Measurements from ENCODE around the gene TENT4A.

Gene TENT4A

GRCh38 chr5:6700685-6701355 is 12.4 kb upstream of the TENT4A start:
- DNase-seq (ENCODE audit: low read depth), result no peak

- no peak for DNase-seq (ENCODE audit: low read depth)
Observed at GRCh38 chr5:6701491-6701890, 11.7 kb upstream of the TENT4A start.

- no peak for DNase-seq (ENCODE audit: low read depth)
Observed at GRCh38 chr5:6702633-6703032, 10.6 kb upstream of the TENT4A start.

GRCh38 chr5:6703806-6704205 is 9.4 kb upstream of the TENT4A start:
- peak; percentile 20 for DNase-seq (ENCODE audit: low read depth)

- DNase-seq (ENCODE audit: low read depth), result peak; percentile 78
Observed at GRCh38 chr5:6704361-6704851, 8.8 kb upstream of the TENT4A start.

GRCh38 chr5:6705088-6705487 is 8.1 kb upstream of the TENT4A start:
- DNase-seq (ENCODE audit: low read depth), result no peak

GRCh38 chr5:6705959-6706358 is 7.3 kb upstream of the TENT4A start:
- no peak for DNase-seq (ENCODE audit: low read depth)

- no peak for DNase-seq (ENCODE audit: low read depth)
Observed at GRCh38 chr5:6707852-6708251, 5.4 kb upstream of the TENT4A start.

- DNase-seq (ENCODE audit: low read depth), result no peak
Observed at GRCh38 chr5:6708814-6709213, 4.4 kb upstream of the TENT4A start.

GRCh38 chr5:6710070-6710469 is 3.2 kb upstream of the TENT4A start:
- DNase-seq (ENCODE audit: low read depth), result no peak

GRCh38 chr5:6710551-6711318 is 2.5 kb upstream of the TENT4A start:
- no peak for DNase-seq (ENCODE audit: low read depth)

- DNase-seq (ENCODE audit: low read depth), result no peak
Observed at GRCh38 chr5:6711409-6712141, 1.7 kb upstream of the TENT4A start.

- DNase-seq (ENCODE audit: low read depth), result peak; percentile 53
Observed at GRCh38 chr5:6712142-6712576, 1.1 kb upstream of the TENT4A start.

GRCh38 chr5:6712577-6713273 is 507 bp upstream of the TENT4A start:
- peak; percentile 97 for DNase-seq (ENCODE audit: low read depth)

GRCh38 chr5:6714226-6715041 is 1.2 kb downstream of the TENT4A start:
- no peak for DNase-seq (ENCODE audit: low read depth)

GRCh38 chr5:6715271-6715670 is 2.0 kb downstream of the TENT4A start:
- no peak for DNase-seq (ENCODE audit: low read depth)

- DNase-seq (ENCODE audit: low read depth), result no peak
Observed at GRCh38 chr5:6715758-6716628, 2.8 kb downstream of the TENT4A start.

GRCh38 chr5:6716629-6717149 is 3.5 kb downstream of the TENT4A start:
- DNase-seq (ENCODE audit: low read depth), result no peak

- no peak for DNase-seq (ENCODE audit: low read depth)
Observed at GRCh38 chr5:6717247-6717646, 4.0 kb downstream of the TENT4A start.

GRCh38 chr5:6717687-6718086 is 4.5 kb downstream of the TENT4A start:
- no peak for DNase-seq (ENCODE audit: low read depth)
